GM21825 (cell line): Measurements from ENCODE around the gene BAZ2B.
A peak's percentile ranks its signal among the peaks of the same experiment; 100 is the strongest.

Source experiments
- ATAC-seq: cut with Tn5 transposase; IDR thresholded peaks from one replicate; pipeline ENCODE4 v1.9.1; 2021; ENCODE audit warnings: mild to moderate bottlenecking, moderate library complexity; ENCODE audit not compliant: unreplicated experiment

The BAZ2B gene

GRCh38 chr2:159617646-159618045 lies 1.3 kb upstream of the BAZ2B start:
- no peak for ATAC-seq

DNA sequence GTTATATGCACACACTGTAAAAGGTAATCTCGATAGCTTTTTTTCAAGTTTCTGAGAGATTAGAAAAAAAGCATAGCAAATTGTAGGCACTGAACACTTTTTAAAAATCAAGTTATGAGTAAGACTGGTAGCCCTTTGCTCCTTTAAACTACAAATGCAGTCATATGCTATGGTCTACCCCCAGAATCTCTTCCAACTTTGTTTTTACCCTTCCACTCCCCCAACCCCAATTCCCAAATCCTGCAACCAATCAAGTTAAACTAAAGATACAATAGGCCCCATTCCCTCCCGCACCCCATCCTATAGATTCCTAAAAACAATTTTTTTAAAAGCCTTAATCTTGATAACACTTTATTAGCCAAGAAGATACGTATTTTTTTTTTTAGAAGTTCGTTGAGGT lies 752 bp upstream of the BAZ2B start:
- ATAC-seq, result no peak

DNA sequence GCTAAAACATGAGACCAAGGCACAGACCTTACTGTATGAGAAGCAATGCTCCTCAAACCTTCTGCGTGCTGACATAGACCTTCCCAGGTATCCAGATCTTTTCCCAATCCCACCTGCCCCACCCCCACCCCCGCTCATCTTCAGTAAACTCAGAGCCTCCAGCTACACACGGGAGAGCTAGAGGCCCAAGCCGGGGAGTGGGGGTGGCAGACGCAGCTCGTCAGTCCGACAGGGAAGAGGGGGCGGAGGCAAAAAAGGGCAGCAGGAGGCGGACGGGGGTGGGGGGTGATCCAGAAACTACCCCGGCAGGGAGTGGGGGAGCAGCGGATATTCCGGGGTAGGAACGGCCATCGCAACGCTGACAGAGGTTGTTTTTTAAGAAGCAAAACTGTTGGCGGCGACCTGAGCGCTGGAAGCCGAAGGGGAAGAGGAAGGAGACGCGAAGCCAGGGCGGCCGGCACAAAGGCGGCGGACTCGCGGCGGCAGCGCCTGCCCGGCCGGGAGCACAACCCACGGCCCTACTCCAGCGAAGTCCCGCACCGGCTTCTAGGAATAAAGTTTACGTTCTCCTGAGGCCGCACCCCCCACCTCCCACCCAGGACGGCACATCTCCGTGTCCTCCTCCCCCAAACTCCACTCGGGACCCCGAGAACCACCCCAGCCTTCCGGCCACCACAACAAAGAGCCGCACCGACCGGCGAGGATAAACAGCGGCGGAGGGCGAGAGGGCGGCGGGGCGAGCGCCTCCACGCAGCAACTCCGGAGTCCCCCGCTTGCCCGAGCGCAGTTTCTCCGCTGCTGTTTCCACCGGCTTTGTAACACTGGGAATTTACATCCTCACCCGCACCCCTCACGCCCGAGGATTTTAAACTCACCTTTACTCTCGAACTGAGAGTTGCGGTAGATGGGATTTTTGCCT lies 722 bp downstream of the BAZ2B start:
- peak; percentile 63 for ATAC-seq

DNA sequence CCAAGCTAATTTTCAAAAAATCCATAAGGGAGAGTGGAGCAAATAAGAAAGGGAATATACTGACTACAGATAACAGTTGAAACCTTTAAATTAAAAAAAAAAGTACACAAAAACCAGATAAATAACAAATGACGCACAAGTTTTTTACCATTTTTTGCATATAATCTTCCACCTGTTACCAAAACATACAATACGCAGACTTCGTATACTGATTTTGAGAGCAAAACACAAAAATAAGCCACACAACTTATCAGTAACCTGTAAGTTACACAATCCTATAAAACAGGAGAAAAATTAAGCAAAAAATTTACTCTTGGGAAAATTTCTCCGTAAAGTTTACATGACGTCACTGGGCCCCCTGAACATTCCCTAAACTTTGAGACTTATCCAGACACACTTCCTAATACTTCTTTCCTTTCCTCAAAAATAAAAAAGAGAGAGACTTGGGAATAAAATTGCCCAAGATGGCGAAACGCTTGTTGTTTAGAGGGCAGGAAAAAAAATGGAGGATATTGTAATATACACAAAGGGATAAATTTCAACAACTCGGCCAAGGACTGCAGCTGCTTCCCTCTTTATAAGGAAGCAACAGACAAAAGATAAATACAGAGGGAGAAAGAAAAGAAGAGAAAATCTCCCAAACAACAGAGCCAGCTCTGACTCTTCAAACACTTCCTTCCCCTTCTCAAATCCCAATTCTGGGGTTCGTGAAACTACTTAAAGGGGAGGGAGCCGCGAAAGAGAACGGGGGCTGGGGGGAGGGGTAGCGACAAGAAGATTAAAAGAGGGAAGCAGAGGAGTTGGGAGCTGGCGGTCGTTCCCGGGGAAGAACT lies 1.6 kb downstream of the BAZ2B start:
- ATAC-seq, result no peak

DNA sequence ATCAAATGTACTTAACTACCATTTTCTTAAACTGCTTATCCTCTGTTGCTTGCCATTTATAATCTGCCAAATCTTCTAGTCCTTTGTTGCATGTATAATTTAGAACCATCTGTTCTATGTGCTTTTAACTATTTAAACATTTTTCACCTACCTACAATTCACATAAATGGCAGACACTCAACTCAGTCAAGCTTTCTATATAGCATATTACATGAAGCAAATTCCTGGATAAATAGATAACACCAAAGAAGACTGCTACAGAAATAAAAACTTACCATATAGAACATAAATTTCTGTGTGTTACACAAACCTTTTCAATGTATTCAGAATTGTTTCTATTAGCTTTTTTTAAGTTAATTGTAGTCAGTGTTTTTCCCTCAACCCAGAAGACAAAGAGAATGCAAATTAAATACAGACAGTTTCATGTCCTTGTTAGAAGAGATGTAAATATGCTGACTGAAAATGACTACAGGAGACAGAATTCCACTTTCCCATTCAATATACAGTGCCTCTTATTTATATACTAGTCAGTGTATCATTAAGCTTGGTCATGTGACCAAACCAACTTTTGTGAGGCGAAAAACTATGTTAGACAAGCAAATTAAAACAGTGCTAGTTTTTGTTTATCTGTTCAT lies 2.6 kb downstream of the BAZ2B start:
- no peak for ATAC-seq

- no peak for ATAC-seq
These were observed 3.3 kb downstream of the BAZ2B start for GRCh38 chr2:159613091-159613490.

DNA sequence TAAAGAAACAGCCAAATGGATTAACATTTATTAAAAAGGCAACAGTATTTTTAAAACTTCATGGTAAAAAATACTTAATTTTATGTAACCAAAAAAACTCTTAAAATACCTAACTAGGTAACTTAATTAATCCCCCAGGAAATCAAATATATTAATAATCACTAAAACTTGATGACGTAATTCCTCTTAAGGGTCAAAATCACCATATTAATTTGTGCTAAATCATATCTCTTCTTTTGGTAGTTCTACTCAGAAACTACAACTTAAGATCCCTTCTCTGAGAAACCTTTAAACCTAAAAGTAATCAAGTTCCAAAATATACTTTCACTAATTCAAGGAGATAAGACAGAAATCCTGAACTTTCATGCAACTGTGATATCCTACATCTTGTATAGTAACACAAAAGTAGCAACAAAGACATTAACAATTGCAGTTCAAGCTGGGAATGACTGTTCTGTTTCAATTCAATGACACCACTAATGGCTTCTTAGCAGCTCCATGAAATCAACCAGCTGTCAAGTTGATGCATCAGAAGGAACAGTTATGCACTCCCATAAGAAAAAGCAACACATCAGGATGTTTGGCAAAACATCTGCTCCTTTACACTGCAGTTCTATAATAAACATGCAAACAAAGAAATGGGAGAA lies 4.0 kb downstream of the BAZ2B start:
- ATAC-seq, result no peak

GRCh38 chr2:159609811-159610549 lies 6.4 kb downstream of the BAZ2B start:
- ATAC-seq, result no peak

GRCh38 chr2:159608723-159609308 lies 7.5 kb downstream of the BAZ2B start:
- ATAC-seq, result no peak

- ATAC-seq, result no peak
These were observed 8.2 kb downstream of the BAZ2B start for GRCh38 chr2:159608108-159608507.

DNA sequence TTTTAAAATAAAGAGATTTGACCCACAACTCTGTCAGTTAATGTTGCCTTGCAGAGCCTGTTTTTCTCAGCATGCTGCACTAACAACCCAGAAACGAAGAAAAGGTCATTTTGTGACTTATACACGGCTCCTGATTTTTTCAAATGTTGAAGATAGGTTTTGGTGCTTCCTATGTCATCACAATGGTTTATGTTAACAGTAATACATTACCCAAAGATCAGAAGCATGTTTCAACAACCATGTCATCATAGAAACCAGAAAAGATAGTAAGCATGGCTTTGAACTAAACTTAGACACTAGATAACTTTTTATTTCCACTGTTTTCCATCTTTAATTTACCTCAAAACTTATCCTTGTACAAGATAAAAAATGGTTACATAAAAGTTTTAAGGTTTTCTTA lies 10.1 kb downstream of the BAZ2B start:
- ATAC-seq, result no peak

GRCh38 chr2:159605441-159606178 lies 10.7 kb downstream of the BAZ2B start:
- ATAC-seq, result no peak

GRCh38 chr2:159604159-159604558 lies 12.2 kb downstream of the BAZ2B start:
- ATAC-seq, result no peak

DNA sequence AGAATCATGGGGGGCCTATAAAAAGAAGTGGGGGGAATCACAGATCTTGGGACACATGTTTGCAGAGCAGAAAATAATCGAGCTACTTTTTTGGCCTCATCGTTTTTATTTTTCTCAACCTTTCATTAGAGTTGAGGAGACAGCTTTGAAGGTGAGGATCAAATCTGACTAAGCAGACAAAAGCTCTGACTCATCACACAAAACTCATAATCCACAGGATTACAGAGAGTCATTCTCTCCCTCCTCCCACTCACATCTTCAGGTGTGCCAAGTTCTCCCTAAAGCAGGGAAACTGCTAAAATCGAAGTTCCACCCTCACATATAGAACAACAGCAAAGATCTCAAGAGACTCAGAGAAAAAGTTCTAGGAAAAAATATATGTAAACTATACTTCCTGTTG lies 15.6 kb downstream of the BAZ2B start:
- ATAC-seq, result no peak

DNA sequence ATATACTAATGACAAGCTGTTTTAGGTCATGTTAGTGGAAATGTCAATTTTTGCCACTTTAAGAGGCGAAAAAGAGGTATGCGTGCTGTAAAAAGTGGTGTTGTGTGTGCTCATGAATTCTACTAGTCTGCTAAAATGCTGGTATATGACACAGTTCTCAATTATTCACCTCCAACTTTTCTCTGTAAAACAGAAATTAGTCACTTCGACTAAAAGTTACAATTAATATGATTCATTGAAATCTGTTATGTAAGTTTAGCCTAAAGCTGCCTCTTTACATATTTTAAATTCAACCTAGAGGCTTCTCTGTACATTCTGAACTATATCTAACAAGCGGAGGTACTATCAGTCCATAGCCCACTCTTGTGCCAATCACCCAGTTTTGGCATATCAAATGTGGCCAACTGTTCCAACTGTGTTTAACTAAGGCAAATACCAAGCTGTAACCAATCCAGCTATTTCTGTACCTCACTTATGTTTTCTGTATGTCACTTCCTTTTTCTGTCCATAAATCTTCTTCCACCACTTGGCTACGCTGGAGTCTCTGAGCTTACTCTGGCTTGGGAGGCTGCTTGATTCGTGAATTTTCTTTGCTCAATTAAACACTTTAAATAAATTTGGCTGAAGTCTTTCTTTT lies 20.8 kb downstream of the BAZ2B start:
- no peak for ATAC-seq

DNA sequence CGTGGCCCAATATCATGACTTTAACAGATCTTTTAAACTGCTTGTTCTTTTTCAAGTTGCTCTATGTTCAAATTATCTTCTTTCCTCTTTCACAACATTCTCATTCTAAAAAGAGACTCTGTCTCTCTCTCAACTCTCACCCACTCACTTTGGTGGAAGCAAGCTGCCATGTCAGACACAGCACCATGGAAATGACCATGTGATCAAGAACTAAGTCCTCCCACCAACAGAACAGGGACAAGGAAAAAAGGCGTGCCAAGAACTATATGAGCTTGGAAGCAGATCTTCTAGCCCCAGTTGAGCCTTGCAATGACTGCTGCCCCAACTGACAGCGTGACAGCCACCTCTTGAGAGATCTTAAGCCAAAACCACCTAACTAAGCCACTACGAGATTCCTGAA lies 23.9 kb downstream of the BAZ2B start:
- ATAC-seq, result no peak

DNA sequence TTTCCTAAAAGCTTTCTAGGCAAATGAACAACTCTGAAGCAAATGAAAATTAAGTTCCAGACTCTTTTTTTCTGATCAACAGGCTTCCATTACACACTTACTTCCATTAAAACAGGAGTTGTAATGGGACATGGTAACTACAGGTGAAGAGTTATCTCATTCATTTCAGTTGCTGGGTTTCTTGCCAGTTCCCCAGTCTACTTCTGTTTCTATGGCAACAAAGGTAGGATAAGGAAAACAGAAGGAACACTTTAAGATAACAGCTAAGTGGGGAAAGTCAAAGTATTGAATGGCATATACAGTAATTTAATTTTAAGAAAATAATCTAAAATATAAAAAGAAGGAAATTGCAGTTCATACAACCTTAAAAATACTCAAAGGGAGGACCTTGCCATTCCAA lies 25.1 kb downstream of the BAZ2B start:
- no peak for ATAC-seq

- ATAC-seq, result no peak
These were observed 27.1 kb downstream of the BAZ2B start for GRCh38 chr2:159589286-159589685.

- no peak for ATAC-seq
These were observed 30.3 kb downstream of the BAZ2B start for GRCh38 chr2:159586034-159586433.
